ENCODE data around the gene RASGRF2.
"Not testable (repeated sequence)": the region's sequence is repeated elsewhere in the genome, so short reads cannot be mapped to it uniquely, and the experiment has no call there.

RASGRF2 gene

GRCh38 chr5:80982093-80982492 lies 21.9 kb downstream of the RASGRF2 start:
- no peak for DNase-seq (ENCODE audit: low read depth)

DNA sequence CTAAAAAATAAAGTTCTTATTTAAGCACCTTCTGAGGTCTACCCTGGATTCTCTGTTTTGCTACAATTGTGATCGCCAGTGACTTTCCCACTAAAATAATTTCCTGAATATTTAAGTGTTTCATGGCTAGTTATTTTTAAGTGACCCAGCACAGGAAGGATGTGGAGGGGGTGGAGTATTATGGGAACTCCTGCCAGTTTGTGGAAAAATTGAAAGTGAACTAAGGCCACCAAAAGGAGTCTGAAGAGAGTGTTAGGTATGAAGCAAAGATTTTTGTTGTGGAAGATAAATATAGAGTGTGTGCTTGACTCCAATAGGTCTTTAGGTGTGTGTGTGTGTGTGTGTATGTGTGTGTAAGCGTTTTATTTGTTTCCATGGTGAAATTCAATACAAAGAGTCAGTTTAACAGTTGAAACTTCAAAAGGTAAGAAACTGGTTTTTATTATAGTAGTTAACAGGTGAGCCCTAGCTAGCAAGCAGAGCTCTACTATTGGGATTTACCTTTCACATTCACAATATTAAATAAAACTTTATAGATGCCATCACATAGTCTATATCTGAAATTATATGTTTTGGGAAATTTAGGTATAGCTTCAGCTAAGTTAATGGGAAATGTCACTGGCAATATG lies 25.6 kb downstream of the RASGRF2 start:
- no peak for DNase-seq (ENCODE audit: low read depth)

DNA sequence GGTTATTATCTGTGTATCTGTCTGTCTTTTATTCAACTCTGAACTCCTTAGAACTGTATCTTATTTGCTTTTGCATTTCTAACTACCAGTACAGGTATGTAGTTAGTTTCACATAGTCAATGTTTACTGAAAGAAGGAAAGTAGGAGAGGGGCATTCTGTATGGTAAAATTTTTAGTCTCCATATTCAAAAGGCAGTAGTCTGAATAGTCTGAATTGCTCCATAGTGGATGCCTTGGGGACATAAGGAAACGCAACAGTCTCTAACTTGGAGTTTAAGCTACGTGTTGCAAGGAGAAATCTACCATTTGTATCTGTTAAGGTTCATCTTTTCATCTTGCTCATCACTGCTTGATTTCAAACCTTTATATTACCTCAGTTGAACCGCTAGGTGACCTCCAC lies 26.2 kb downstream of the RASGRF2 start:
- DNase-seq (ENCODE audit: low read depth) = no peak

GRCh38 chr5:80987078-80987766 lies 27.1 kb downstream of the RASGRF2 start:
- no peak for DNase-seq (ENCODE audit: low read depth)

GRCh38 chr5:80988419-80988935 lies 28.3 kb downstream of the RASGRF2 start:
- DNase-seq (ENCODE audit: low read depth) = no peak

GRCh38 chr5:80989883-80990282 lies 29.7 kb downstream of the RASGRF2 start:
- no peak for DNase-seq (ENCODE audit: low read depth)

DNA sequence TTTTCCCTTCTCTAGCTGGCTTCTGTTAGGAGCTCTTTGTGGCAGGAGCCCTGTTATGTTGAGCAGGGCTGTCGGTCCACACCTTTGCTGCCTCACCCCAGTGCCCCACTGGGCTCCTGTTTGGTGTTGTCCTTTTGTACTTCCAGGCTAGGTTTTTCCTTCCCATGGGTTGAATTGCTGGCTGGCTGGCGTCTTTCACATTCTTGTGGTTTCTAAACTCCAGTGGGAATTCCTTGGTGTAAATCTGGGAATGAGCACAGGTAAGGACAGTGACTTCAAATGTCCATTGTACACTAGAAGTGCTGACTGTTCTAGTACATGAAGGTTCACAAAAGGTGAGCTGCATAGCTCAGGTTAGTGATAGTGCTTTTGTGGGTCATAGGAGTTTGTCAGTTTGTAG lies 30.4 kb downstream of the RASGRF2 start:
- DNase-seq (ENCODE audit: low read depth) = no peak

GRCh38 chr5:80990971-80991370 lies 30.8 kb downstream of the RASGRF2 start:
- DNase-seq (ENCODE audit: low read depth) = no peak

DNA sequence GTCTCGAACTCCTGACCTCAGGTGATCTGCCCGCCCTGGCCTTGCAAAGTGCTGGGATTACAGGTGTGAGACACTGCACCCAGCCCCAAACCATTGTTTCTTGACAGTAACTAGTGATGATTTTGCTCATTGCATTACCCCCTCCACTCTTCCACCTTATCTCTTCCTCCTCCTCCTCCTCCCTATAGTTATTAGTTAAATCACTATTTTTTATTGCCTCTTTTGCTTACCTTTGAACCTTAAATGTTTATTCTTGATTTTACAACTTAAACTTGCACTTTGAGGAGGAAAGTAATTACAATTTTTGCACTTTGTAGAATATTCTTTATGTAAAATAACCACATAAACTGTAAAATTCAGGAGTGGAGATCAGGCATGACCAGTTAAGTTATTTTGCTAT lies 35.7 kb downstream of the RASGRF2 start:
- no peak for DNase-seq (ENCODE audit: low read depth)

DNA sequence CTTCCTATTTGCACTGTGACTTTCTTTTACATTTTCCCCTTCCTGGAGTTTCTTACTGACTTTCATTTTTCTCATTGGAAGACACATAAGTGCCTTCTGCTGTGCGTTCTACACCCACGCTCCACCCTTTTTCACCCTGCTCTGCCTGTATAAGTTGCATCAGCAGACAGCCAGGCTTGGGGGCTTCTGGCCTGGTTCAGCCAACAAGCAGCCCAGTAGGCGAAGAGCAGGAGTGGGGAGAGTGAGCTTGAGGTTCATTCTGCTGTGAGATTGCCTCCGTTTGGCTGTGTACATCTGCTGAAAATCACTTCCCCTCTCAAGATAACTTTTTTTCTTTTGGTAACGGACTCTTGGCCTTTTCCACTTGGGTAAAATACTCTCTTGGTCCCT lies 38.4 kb downstream of the RASGRF2 start:
- DNase-seq (ENCODE audit: low read depth) = no peak

GRCh38 chr5:81003811-81004386 lies 43.7 kb downstream of the RASGRF2 start:
- DNase-seq (ENCODE audit: low read depth) = no peak

DNA sequence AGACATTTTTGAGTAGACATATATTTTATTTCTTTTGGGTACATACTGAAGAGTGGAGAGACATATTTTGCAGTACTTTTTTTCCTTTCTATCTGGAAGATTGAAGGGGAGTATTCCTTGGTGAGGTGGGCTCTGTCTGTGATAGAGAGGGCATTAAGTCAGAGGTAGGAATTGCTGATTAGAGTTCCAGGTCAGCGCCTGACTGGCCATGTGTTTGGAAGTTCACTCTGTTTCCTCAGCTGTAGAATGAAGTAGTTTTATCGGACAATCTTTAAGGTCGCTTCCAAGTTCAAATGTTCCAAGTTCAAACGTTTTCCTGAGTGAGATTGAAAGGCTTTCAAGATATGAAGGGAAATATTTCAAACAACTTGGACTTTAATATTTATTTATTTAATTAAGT lies 45.5 kb downstream of the RASGRF2 start:
- DNase-seq (ENCODE audit: low read depth) = no peak

GRCh38 chr5:81006231-81006630 lies 46.1 kb downstream of the RASGRF2 start:
- no peak for DNase-seq (ENCODE audit: low read depth)

GRCh38 chr5:81006947-81007636 lies 46.9 kb downstream of the RASGRF2 start:
- DNase-seq (ENCODE audit: low read depth) = no peak

- no peak for DNase-seq (ENCODE audit: low read depth)
These were observed 47.5 kb downstream of the RASGRF2 start for GRCh38 chr5:81007637-81008027.

DNA sequence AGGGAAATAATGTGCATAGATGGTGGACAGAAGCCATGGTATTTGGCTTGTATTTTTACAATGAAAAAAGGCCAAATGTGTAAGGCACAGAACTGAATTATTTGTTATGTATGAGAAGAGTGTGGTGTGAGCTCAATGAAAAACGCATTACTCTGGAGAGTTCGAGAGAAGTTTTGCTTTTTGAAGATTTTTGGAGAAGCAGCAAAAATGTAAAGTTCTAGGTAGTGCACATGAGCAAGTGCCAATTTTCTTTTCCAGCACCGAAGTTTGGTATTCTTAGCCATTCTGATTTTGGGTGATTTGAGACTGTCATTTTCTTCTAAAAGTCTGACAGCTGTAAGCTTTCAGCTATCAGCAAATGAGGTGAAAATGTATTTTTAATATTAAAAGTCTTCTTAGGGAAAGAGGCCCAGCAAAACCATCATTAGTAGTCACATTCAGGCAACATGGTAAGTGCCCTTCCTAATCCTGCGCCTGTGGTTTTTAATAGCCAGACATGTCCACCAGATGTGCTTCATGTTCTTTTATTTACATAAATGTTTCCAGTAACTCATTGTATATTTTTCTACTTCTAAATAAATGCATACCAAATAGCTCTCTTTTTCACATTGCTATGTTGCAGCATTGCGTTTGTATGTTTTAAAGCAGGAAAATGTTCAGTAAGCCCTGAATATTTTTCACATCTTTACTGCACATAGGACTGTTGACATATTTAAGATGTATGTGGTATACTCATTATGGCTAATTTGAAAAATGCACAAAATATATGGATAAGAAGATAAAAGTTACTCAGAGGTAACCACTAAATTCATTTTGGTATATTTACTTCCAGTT lies 50.4 kb downstream of the RASGRF2 start:
- DNase-seq (ENCODE audit: low read depth) = no peak

DNA sequence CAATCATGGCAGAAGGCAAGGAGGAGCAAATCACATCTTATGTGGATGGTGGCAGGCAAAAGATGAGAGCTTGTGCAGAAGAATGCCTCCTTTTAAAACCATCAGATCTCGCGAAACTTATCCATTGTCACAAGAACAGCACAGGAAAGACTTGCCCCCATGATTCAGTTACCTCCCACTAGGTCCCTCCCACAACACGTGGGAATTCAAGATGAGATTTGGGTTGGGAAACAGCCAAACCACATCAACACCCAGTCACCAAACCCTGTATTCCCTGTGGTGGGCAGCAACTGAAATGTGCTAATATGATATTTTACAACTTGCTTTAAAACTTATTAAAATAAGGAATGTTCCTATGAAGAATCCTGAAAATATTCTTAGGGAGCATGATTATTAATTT lies 54.2 kb downstream of the RASGRF2 start:
- DNase-seq (ENCODE audit: low read depth) = no peak

DNA sequence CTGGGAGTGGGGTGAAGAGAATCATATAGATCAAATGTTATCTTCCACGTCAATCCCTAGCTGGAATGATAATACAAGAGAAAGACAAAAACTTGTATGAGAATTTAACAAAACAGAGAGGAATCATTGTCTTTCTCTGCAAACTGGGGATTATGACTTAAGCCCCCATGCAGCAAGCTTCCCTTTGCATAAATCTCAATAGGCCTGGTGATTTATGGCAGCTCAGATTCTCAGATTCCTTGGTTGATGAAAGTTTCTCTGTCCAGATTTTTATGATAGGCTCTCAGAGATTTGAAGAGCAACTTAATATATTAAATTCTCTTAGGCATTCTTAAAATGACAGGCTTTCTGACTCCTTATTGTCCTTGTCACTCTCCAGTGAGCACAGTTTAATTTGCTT lies 56.0 kb downstream of the RASGRF2 start:
- no peak for DNase-seq (ENCODE audit: low read depth)

- no peak for DNase-seq (ENCODE audit: low read depth)
These were observed 57.2 kb downstream of the RASGRF2 start for GRCh38 chr5:81017320-81017719.

- not testable (repeated sequence) for DNase-seq (ENCODE audit: low read depth)
These were observed 58.4 kb downstream of the RASGRF2 start for GRCh38 chr5:81018608-81019007.

DNA sequence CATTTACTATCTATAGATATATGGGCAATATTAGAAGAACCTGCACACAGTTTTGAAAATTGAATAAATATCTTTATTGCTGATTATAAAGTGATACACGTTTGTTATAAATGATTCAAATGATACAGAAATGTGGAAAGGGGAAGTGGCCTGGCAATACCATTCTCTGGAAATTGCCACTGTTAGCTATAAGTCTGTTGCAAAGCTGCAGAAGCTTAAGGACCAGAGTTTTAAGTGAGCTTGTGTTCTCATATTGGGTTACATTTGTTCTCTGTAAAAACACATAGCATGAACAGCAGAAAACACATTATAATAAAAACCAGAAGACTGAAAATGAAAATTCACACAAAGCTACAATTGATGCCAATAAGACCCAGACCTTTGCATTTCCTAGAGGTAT lies 59.6 kb downstream of the RASGRF2 start:
- DNase-seq (ENCODE audit: low read depth) = no peak

Measured in stromal cell of bone marrow (primary cell).